HEK293 (cell line): ENCODE data around the gene EVL.

Experiments used
- CTCF ChIA-PET: fragments of 350-600 bp; formaldehyde crosslinking; extraction: SDS; loops from one replicate; lab custom pipeline; 2021; ENCODE audit warnings: antibody characterized with exemption; lab: Yijun Ruan, JAX
- POLR2A ChIA-PET: fragments of 300-600 bp; formaldehyde crosslinking; extraction: SDS; loops from one replicate; lab custom pipeline; 2020; ENCODE audit warnings: antibody characterized with exemption, inconsistent platforms; lab: Yijun Ruan, JAX
- H3K27ac ChIP-seq: fragments of 200-500 bp; sonication (Bioruptor generic); 2 replicates; pipeline ENCODE4 v1.5.1; 2014; ENCODE audit warnings: low read depth, low read length, control low read depth, inconsistent platforms; ENCODE audit errors: extremely low read depth
- H3K36me3 ChIP-seq, 2 experiments: fragments of 200-500 bp in 1 of 2; sonication (Bioruptor generic) in 1 of 2; 1 replicate in 1 of 2; 2 replicates in 1 of 2; pipeline ENCODE4 v1.5.1; 2014 to 2017; ENCODE audit warnings: inconsistent platforms in 2 of 2, low read length in 2 of 2; ENCODE audit not compliant: control insufficient read depth in 2 of 2, insufficient read depth in 1 of 2
- H3K4me1 ChIP-seq: fragments of 200-500 bp; sonication (Bioruptor generic); 2 replicates; pipeline ENCODE4 v1.5.1; 2014; ENCODE audit warnings: mild to moderate bottlenecking, low read length, inconsistent platforms; ENCODE audit not compliant: control insufficient read depth, insufficient read depth
- H3K4me3 ChIP-seq: 2 replicates; pipeline ENCODE4 v1.5.1; 2011; ENCODE audit warnings: low read depth, mild to moderate bottlenecking, control low read depth, low read length, moderate library complexity
- H3K9me3 ChIP-seq: fragments of 200-500 bp; sonication (Bioruptor generic); 2 replicates; pipeline ENCODE4 v1.5.1; 2014; ENCODE audit warnings: low read depth, low read length, inconsistent platforms; ENCODE audit not compliant: control insufficient read depth, insufficient read depth
- ATF2 ChIP-seq: fragments of 450-650 bp; formaldehyde crosslinking; IDR thresholded peaks from 2 replicates; pipeline ENCODE4 v1.5.1; 2016; ENCODE audit warnings: missing biosample characterization, missing genetic modification characterization, low read depth
- BCL11B ChIP-seq: fragments of 450-650 bp; formaldehyde crosslinking; IDR thresholded peaks from 2 replicates; pipeline ENCODE4 v1.5.1; 2016; ENCODE audit warnings: low read depth, missing biosample characterization, missing genetic modification characterization
- GLIS2 ChIP-seq: fragments of 450-650 bp; formaldehyde crosslinking; IDR thresholded peaks from 2 replicates; pipeline ENCODE4 v1.5.1; 2016; ENCODE audit warnings: missing biosample characterization, missing genetic modification characterization
- IKZF3 ChIP-seq: fragments of 450-650 bp; IDR thresholded peaks from 2 replicates; pipeline ENCODE4 v1.5.0; 2018; ENCODE audit warnings: missing biosample characterization, mild to moderate bottlenecking, missing genetic modification characterization, moderate library complexity
- SCRT1 ChIP-seq: fragments of 450-650 bp; formaldehyde crosslinking; IDR thresholded peaks from 2 replicates; pipeline ENCODE4 v1.5.1; 2016; ENCODE audit warnings: missing biosample characterization, missing genetic modification characterization, borderline replicate concordance
- ZBTB11 ChIP-seq: fragments of 450-650 bp; formaldehyde crosslinking; conservative IDR thresholded peaks from 2 replicates; pipeline ENCODE4 v1.5.1; 2016; ENCODE audit warnings: low read depth, missing biosample characterization, missing genetic modification characterization
- ZFP37 ChIP-seq: fragments of 450-650 bp; formaldehyde crosslinking; IDR thresholded peaks from 2 replicates; pipeline ENCODE4 v1.5.1; 2016; ENCODE audit warnings: missing biosample characterization, missing genetic modification characterization
- ZNF148 ChIP-seq: fragments of 450-650 bp; formaldehyde crosslinking; IDR thresholded peaks from 2 replicates; pipeline ENCODE4 v1.5.0; 2017; ENCODE audit warnings: missing biosample characterization, missing genetic modification characterization, borderline replicate concordance
- ZNF16 ChIP-seq: fragments of 450-650 bp; formaldehyde crosslinking; IDR thresholded peaks from 2 replicates; pipeline ENCODE4 v1.5.1; 2016; ENCODE audit warnings: low read depth, missing biosample characterization, missing genetic modification characterization
- ZNF184 ChIP-seq: fragments of 450-650 bp; IDR thresholded peaks from 2 replicates; pipeline ENCODE4 v1.5.1; 2018; ENCODE audit warnings: missing biosample characterization, mild to moderate bottlenecking, missing genetic modification characterization
- ZNF221 ChIP-seq: fragments of 450-650 bp; formaldehyde crosslinking; IDR thresholded peaks from 2 replicates; pipeline ENCODE4 v1.5.1; 2017; ENCODE audit warnings: missing biosample characterization, missing genetic modification characterization, borderline replicate concordance
- ZNF324 ChIP-seq: fragments of 450-650 bp; formaldehyde crosslinking; IDR thresholded peaks from 2 replicates; pipeline ENCODE4 v1.5.1; 2016; ENCODE audit warnings: missing biosample characterization, missing genetic modification characterization
- ZNF37A ChIP-seq: fragments of 450-650 bp; IDR thresholded peaks from 2 replicates; pipeline ENCODE4 v1.5.1; 2018; ENCODE audit warnings: missing biosample characterization, missing genetic modification characterization
- ZNF426 ChIP-seq: fragments of 450-650 bp; formaldehyde crosslinking; IDR thresholded peaks from 2 replicates; pipeline ENCODE4 v1.5.1; 2017; ENCODE audit warnings: missing biosample characterization, missing genetic modification characterization, mild to moderate bottlenecking, inconsistent platforms, moderate library complexity
- ZNF529 ChIP-seq: fragments of 450-650 bp; formaldehyde crosslinking; IDR thresholded peaks from 2 replicates; pipeline ENCODE4 v1.5.1; 2017; ENCODE audit warnings: missing genetic modification characterization, missing biosample characterization; ENCODE audit not compliant: insufficient replicate concordance
- ZNF561 ChIP-seq: fragments of 450-650 bp; IDR thresholded peaks from 2 replicates; pipeline ENCODE4 v1.5.1; 2018; ENCODE audit warnings: missing biosample characterization, missing genetic modification characterization, borderline replicate concordance
- ZNF670 ChIP-seq: fragments of 450-650 bp; formaldehyde crosslinking; IDR thresholded peaks from 2 replicates; pipeline ENCODE4 v1.5.1; 2016; ENCODE audit warnings: missing biosample characterization, missing genetic modification characterization, low read depth
- ZNF792 ChIP-seq: fragments of 450-650 bp; formaldehyde crosslinking; IDR thresholded peaks from 2 replicates; pipeline ENCODE4 v1.5.1; 2016; ENCODE audit warnings: missing biosample characterization, missing genetic modification characterization

EVL gene

GRCh38 chr14:100091386-100091785, 26.2 kb downstream of the EVL start:
- TF ChIP-seq IKZF3 (tag by site-specific recombination) (no peak), ZNF529 (tag by site-specific recombination) (no peak), ZNF792 (no peak), GLIS2 (tag by site-specific recombination) (no peak), ZNF148 (tag by site-specific recombination) (no peak), ZFP37 (tag by site-specific recombination) (no peak), ZNF37A (tag by site-specific recombination) (no peak), ZNF670 (no peak), SCRT1 (tag by site-specific recombination) (no peak), ZNF324 (tag by site-specific recombination) (no peak), ZNF426 (no peak), BCL11B (tag by site-specific recombination) (no peak), ZNF16 (tag by site-specific recombination) (no peak), ZBTB11 (tag by site-specific recombination) (no peak), ZNF184 (tag by site-specific recombination) (no peak), ZNF561 (tag by site-specific recombination) (no peak)
- ChIA-PET POLR2A (no interaction called here), CTCF (interaction anchor here (1.0 kb wide), 2 partner anchors 10 to 109 kb away, joined by 3 to 7 read pairs; no protein-coding TSS in a partner anchor)
- H3K27ac ChIP-seq = no peak overlapping the region
- peaks cover 0 to 9% of the 10 kb centered on the region in 2 experiments; a peak in 2 of 3 replicates for H3K36me3 ChIP-seq
- H3K4me1 ChIP-seq = no peaks in the 10 kb centered on the region
- no peak overlapping the region for H3K4me3 ChIP-seq
- no peaks in the 10 kb centered on the region for H3K9me3 ChIP-seq

GRCh38 chr14:100092832-100093231, 27.6 kb downstream of the EVL start:
- Histone ChIP-seq H3K4me1 (no peaks in the 10 kb centered on the region), H3K9me3 (no peaks in the 10 kb centered on the region), H3K4me3 (no peak overlapping the region), H3K27ac (no peak overlapping the region), H3K36me3 (peaks cover 0 to 11% of the 10 kb centered on the region in 2 experiments; a peak in 2 of 3 replicates)
- TF ChIP-seq ZNF221 = no peak
- no peak for TF ChIP-seq ATF2 (tag by site-specific recombination)
- ChIA-PET POLR2A (no interaction called here), CTCF (interaction anchor here (0.6 to 1.5 kb wide), 3 partner anchors 15 to 146 kb away, joined by 3 to 6 read pairs (median 3); no protein-coding TSS in a partner anchor)
